Measurements from ENCODE around the gene NETO2.
"Not testable (repeated sequence)": the region's sequence is repeated elsewhere in the genome, so short reads cannot be mapped to it uniquely, and the experiment has no call there.

Gene NETO2

GRCh38 chr16:47064775-47065174 lies 79.0 kb downstream of the NETO2 start:
- DNase-seq (ENCODE audit: low read depth) = no peak

GRCh38 chr16:47063011-47063724 lies 80.6 kb downstream of the NETO2 start:
- no peak for DNase-seq (ENCODE audit: low read depth)

GRCh38 chr16:47061204-47061603 lies 82.5 kb downstream of the NETO2 start:
- DNase-seq (ENCODE audit: low read depth) = no peak

- no peak for DNase-seq (ENCODE audit: low read depth)
Observed at GRCh38 chr16:47060596-47060995, 83.1 kb downstream of the NETO2 start.

- no peak for DNase-seq (ENCODE audit: low read depth)
Observed at GRCh38 chr16:47059991-47060390, 83.8 kb downstream of the NETO2 start.

- not testable (repeated sequence) for DNase-seq (ENCODE audit: low read depth)
Observed at GRCh38 chr16:47059130-47059529, 84.6 kb downstream of the NETO2 start.

- DNase-seq (ENCODE audit: low read depth) = no peak
Observed at GRCh38 chr16:47058295-47059086, 85.3 kb downstream of the NETO2 start.

- DNase-seq (ENCODE audit: low read depth) = no peak
Observed at GRCh38 chr16:47057630-47057993, 86.1 kb downstream of the NETO2 start.

- DNase-seq (ENCODE audit: low read depth) = no peak
Observed at GRCh38 chr16:47056688-47057629, 86.8 kb downstream of the NETO2 start.

GRCh38 chr16:47056061-47056460 lies 87.7 kb downstream of the NETO2 start:
- not testable (repeated sequence) for DNase-seq (ENCODE audit: low read depth)

GRCh38 chr16:47055136-47055885 lies 88.4 kb downstream of the NETO2 start:
- DNase-seq (ENCODE audit: low read depth) = no peak

GRCh38 chr16:47054306-47054705 lies 89.4 kb downstream of the NETO2 start:
- no peak for DNase-seq (ENCODE audit: low read depth)

GRCh38 chr16:47053895-47054294 lies 89.8 kb downstream of the NETO2 start:
- no peak for DNase-seq (ENCODE audit: low read depth)

GRCh38 chr16:47052666-47053640 lies 90.8 kb downstream of the NETO2 start:
- DNase-seq (ENCODE audit: low read depth) = no peak

- no peak for DNase-seq (ENCODE audit: low read depth)
Observed at GRCh38 chr16:47051031-47051430, 92.7 kb downstream of the NETO2 start.

- no peak for DNase-seq (ENCODE audit: low read depth)
Observed at GRCh38 chr16:47049901-47050583, 93.7 kb downstream of the NETO2 start.

GRCh38 chr16:47047524-47048203 lies 96.1 kb downstream of the NETO2 start:
- DNase-seq (ENCODE audit: low read depth) = no peak

- no peak for DNase-seq (ENCODE audit: low read depth)
Observed at GRCh38 chr16:47046726-47047523, 96.8 kb downstream of the NETO2 start.
